Activated CD8-positive, alpha-beta T cell treated with anti-CD3 and anti-CD28 coated beads, Interleukin-2, amount 10 ng/mL, durations not matched to agents 7 days and 5 days (primary cell): Measurements from ENCODE around the gene VTI1A. TPM values are rescaled to one million over a fixed set of nuclear protein-coding genes. Genes with fewer than 3 reads are reported as not detected.

Source experiments
- ATAC-seq: fragments of 150-1000 bp; cut with Tn5 transposase; one replicate; pipeline ENCODE4 v1.10.0; 2021; ENCODE audit warnings: moderate library complexity
- CTCF ChIA-PET: fragments of 350-600 bp; sonication (Branson Sonifier 250); formaldehyde crosslinking; loops from one replicate; lab custom pipeline; 2021; ENCODE audit warnings: antibody characterized with exemption; lab: Charles Lee
- POLR2A ChIA-PET: fragments of 350-600 bp; sonication (Branson Sonifier 250); formaldehyde crosslinking; loops from one replicate; lab custom pipeline; 2021; ENCODE audit warnings: antibody characterized with exemption; lab: Charles Lee
- DNase-seq: peaks from one replicate; pipeline ENCODE4 v3.0.0-alpha.2; 2020
- H3K27ac Mint-ChIP-seq: one replicate; pipeline ENCODE4 v1.8.0; 2021; ENCODE audit warnings: mild to moderate bottlenecking, mixed read lengths
- H3K27me3 Mint-ChIP-seq: one replicate; pipeline ENCODE4 v1.8.0; 2021; ENCODE audit warnings: low read depth, mixed read lengths
- H3K36me3 Mint-ChIP-seq: one replicate; pipeline ENCODE4 v1.8.0; 2021; ENCODE audit warnings: low read depth, mixed read lengths
- H3K4me1 Mint-ChIP-seq: one replicate; pipeline ENCODE4 v1.8.0; 2021; ENCODE audit warnings: low read depth, mixed read lengths
- H3K4me3 Mint-ChIP-seq: one replicate; pipeline ENCODE4 v1.8.0; 2021; ENCODE audit warnings: mild to moderate bottlenecking, mixed read lengths
- H3K9me3 Mint-ChIP-seq: one replicate; pipeline ENCODE4 v1.8.0; 2022; ENCODE audit warnings: mixed read lengths; ENCODE audit not compliant: insufficient read depth
- total RNA-seq, 2 experiments: library from RNA; stranded (reverse); gene quantifications; one replicate each; pipeline ENCODE4 v1.2.3, GENCODE V29; 2021

Gene VTI1A
- total RNA-seq, 2 experiments from 2014 or later: 40.2 to 43.7 TPM

DNA sequence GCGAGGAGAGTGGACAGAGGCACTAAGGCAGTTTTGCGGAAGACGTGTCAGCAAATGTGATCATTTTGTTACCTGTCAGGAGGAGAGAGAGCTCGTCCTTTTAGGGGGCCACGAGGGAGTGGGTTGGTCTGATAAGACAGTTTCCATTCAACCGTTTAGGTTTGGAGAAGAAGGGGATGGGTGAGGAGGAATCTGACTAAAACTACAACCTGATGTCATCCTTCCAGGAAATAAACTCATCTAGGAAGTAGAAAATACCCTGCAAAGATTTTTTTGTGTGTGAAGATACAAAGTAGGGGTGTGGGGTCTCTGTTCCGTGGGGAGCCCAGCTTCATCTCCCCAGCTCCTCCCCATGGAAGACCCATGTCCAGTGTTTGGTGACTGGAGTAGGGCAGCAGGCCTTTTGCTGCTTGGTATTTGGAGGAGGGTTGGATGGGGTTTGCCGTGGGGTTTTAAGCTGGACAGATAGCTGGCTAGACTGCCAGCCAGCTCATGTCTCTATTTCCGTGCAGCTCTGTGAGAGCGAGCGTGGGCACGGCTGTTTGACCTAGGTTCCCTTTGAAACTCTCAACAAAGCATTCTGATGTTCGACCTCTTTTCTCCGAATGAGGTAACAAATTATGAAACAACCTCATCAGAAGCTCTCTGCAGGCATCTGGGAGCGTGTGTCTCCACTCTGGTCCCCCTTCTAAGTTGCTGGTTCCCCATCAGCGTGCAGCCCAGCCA is 367.0 kb downstream of the VTI1A start:
- ChIA-PET CTCF (interaction anchor here (1.0 kb wide), 1 partner anchor 572 kb away, joined by 3 read pairs; no protein-coding TSS in a partner anchor), POLR2A (no interaction called here)
- no peaks in the 10 kb centered on the region for H3K27me3 Mint-ChIP-seq
- H3K4me3 Mint-ChIP-seq: no peak overlapping the region
- peaks cover 26% of the 10 kb centered on the region for H3K4me1 Mint-ChIP-seq
- no peak overlapping the region for H3K27ac Mint-ChIP-seq
- no peaks in the 10 kb centered on the region for H3K9me3 Mint-ChIP-seq
- no peak for DNase-seq
- peaks cover 10% of the 10 kb centered on the region for H3K36me3 Mint-ChIP-seq
- ATAC-seq: no peak

GRCh38 chr10:112815269-112816032 is 368.4 kb downstream of the VTI1A start:
- ChIA-PET POLR2A (no interaction called here), CTCF (no interaction called here)
- Mint-ChIP-seq H3K36me3 (peaks cover 8% of the 10 kb centered on the region), H3K27me3 (no peaks in the 10 kb centered on the region), H3K4me1 (peaks cover 26% of the 10 kb centered on the region), H3K4me3 (no peak overlapping the region), H3K27ac (no peak overlapping the region), H3K9me3 (no peaks in the 10 kb centered on the region)
- no peak for ATAC-seq
- DNase-seq: no peak

- Mint-ChIP-seq H3K27me3 (no peaks in the 10 kb centered on the region), H3K4me3 (no peak overlapping the region), H3K4me1 (peaks cover 26% of the 10 kb centered on the region), H3K9me3 (no peaks in the 10 kb centered on the region), H3K27ac (no peak overlapping the region), H3K36me3 (peaks cover 8% of the 10 kb centered on the region)
- no peak for ATAC-seq
- ChIA-PET CTCF (no interaction called here), POLR2A (no interaction called here)
- no peak for DNase-seq
Measured at GRCh38 chr10:112816033-112816430, 369.0 kb downstream of the VTI1A start.

GRCh38 chr10:112816891-112817290 is 369.9 kb downstream of the VTI1A start:
- ChIA-PET CTCF (no interaction called here), POLR2A (no interaction called here)
- peaks cover 8% of the 10 kb centered on the region for H3K36me3 Mint-ChIP-seq
- no peak overlapping the region for H3K4me3 Mint-ChIP-seq
- DNase-seq (no peak), ATAC-seq (no peak)
- H3K27me3 Mint-ChIP-seq: no peaks in the 10 kb centered on the region
- H3K9me3 Mint-ChIP-seq: no peaks in the 10 kb centered on the region
- H3K4me1 Mint-ChIP-seq: peaks cover 26% of the 10 kb centered on the region
- no peak overlapping the region for H3K27ac Mint-ChIP-seq

DNA sequence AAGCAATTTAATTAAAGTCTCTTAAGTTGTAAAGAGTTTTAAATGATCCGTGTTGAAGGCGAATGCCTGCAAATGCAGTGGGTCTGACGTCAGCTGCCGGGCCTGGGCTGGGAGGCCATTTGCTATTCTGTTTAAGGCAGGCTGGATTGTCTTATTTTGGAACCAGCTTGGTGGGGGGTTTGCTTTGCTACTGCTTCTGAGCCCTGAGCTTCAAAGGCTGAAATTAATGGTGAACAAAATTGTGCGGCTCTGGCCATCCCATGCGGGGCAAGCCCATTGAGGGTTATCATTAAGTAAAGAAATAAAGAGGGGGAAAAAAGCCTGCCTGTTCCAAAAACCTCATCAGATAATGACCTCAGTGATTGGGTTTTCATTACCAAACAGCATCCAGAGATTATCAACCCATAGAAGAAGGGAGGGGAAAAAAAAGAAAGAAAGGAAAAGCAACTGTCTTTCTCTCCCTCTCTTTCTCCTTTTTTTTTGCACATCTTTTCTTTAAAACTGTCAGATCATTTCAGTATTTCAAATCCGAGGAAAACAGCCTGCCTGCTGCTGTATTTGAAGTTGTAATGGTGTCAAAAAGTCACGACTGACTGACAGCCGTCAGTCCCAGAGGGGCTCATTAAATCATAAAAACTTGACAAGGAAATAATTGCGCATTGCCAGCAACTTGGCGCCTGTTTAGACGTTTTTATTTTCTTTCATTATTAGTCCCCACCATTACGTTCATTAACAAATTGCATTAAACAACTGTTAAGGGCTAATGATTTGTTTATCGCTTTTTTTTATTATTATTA is 371.2 kb downstream of the VTI1A start:
- POLR2A ChIA-PET: no interaction called here
- no peak overlapping the region for H3K27ac Mint-ChIP-seq

GRCh38 chr10:112819231-112819630 is 372.2 kb downstream of the VTI1A start:
- POLR2A ChIA-PET: no interaction called here
- H3K9me3 Mint-ChIP-seq: no peaks in the 10 kb centered on the region
- H3K27ac Mint-ChIP-seq: no peak overlapping the region
- ATAC-seq: no peak
- H3K4me3 Mint-ChIP-seq: no peak overlapping the region
- H3K4me1 Mint-ChIP-seq: peaks cover 16% of the 10 kb centered on the region
- DNase-seq: no peak
- peaks cover 8% of the 10 kb centered on the region for H3K36me3 Mint-ChIP-seq
- CTCF ChIA-PET: no interaction called here
- H3K27me3 Mint-ChIP-seq: no peaks in the 10 kb centered on the region

More for the DNA sequence above, 371.2 kb downstream of the VTI1A start:
- Mint-ChIP-seq H3K4me3 (no peak overlapping the region), H3K4me1 (peaks cover 25% of the 10 kb centered on the region), H3K27me3 (no peaks in the 10 kb centered on the region), H3K9me3 (no peaks in the 10 kb centered on the region), H3K36me3 (peaks cover 8% of the 10 kb centered on the region)
- ATAC-seq (no peak), DNase-seq (no peak)
- CTCF ChIA-PET: no interaction called here

DNA sequence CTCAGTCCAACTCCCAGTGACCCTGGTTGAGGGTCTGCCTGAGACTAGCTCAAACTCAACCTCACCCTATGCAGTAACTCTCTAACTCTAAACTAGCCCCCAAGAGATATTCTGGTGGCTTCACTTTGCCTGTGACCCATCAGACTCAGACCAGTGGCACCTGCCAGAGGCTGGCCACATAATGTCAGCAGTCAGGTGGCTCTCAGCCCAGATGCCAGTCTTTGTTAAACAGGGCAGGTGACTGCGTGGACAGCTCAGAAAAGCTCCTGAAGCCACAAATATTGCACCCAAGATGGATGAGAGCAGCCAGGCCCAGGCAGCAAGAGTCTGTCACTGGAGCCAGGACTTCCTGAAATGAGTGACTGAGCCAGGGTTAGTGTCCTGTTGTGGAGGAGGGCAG is 373.3 kb downstream of the VTI1A start:
- ChIA-PET POLR2A (no interaction called here), CTCF (interaction anchor here (0.6 kb wide), 1 partner anchor 413 kb away, joined by 3 read pairs; no protein-coding TSS in a partner anchor)
- Mint-ChIP-seq H3K4me3 (no peak overlapping the region), H3K36me3 (peaks cover 8% of the 10 kb centered on the region), H3K4me1 (peaks cover 8% of the 10 kb centered on the region), H3K27me3 (no peaks in the 10 kb centered on the region), H3K27ac (no peak overlapping the region), H3K9me3 (no peaks in the 10 kb centered on the region)
- ATAC-seq (no peak), DNase-seq (no peak)

GRCh38 chr10:112821038-112821437 is 374.0 kb downstream of the VTI1A start:
- no peak overlapping the region for H3K27ac Mint-ChIP-seq
- H3K4me3 Mint-ChIP-seq: no peak overlapping the region
- ChIA-PET CTCF (no interaction called here), POLR2A (no interaction called here)
- no peak for ATAC-seq
- DNase-seq: no peak
- peaks cover under 1% of the 10 kb centered on the region for H3K4me1 Mint-ChIP-seq
- no peaks in the 10 kb centered on the region for H3K27me3 Mint-ChIP-seq
- no peaks in the 10 kb centered on the region for H3K9me3 Mint-ChIP-seq
- peaks cover 7% of the 10 kb centered on the region for H3K36me3 Mint-ChIP-seq

- Mint-ChIP-seq H3K9me3 (no peaks in the 10 kb centered on the region), H3K27ac (no peak overlapping the region), H3K4me3 (no peak overlapping the region), H3K36me3 (peaks cover 5% of the 10 kb centered on the region), H3K27me3 (no peaks in the 10 kb centered on the region), H3K4me1 (no peaks in the 10 kb centered on the region)
- ChIA-PET CTCF (no interaction called here), POLR2A (no interaction called here)
- DNase-seq (no peak), ATAC-seq (no peak)
Measured at GRCh38 chr10:112821663-112822062, 374.6 kb downstream of the VTI1A start.

DNA sequence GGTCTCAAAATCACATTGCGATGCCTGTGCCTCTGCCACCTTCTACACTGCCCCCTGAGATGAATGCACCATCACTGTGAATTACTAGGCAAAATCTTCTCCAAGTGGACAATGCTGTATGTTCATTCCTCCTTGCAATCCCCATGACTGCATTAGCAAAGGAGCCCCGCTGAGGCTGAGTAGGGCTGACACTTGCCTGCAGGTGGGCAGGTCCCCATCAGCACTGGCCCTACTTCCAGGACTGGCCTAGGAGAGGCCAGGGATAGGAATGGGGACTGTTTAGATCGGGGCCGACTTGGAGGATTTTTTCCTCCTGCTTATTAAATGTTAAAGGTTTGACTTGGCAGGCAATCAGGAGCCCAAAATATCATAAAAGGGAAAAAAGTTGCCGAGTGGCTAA is 376.0 kb downstream of the VTI1A start:
- Mint-ChIP-seq H3K9me3 (no peaks in the 10 kb centered on the region), H3K4me3 (no peak overlapping the region), H3K27ac (no peak overlapping the region), H3K36me3 (no peaks in the 10 kb centered on the region), H3K4me1 (no peaks in the 10 kb centered on the region), H3K27me3 (no peaks in the 10 kb centered on the region)
- ATAC-seq: no peak
- POLR2A ChIA-PET: no interaction called here
- no peak for DNase-seq
- CTCF ChIA-PET: no interaction called here

- Mint-ChIP-seq H3K27me3 (no peaks in the 10 kb centered on the region), H3K4me1 (no peaks in the 10 kb centered on the region), H3K9me3 (no peaks in the 10 kb centered on the region), H3K4me3 (no peak overlapping the region), H3K27ac (no peak overlapping the region), H3K36me3 (no peaks in the 10 kb centered on the region)
- ATAC-seq: no peak
- POLR2A ChIA-PET: no interaction called here
- CTCF ChIA-PET: no interaction called here
- DNase-seq: no peak
Measured at GRCh38 chr10:112823604-112824003, 376.6 kb downstream of the VTI1A start.
